Naive thymus-derived CD4-positive, alpha-beta T cell (primary cell): ENCODE measurements around the gene CAMK1D. TPM values are rescaled to one million over a fixed set of nuclear protein-coding genes. Genes with fewer than 3 reads are reported as not detected.
"Not testable (repeated sequence)": the region's sequence is repeated elsewhere in the genome, so short reads cannot be mapped to it uniquely, and the experiment has no call there.

ENCODE experiments used
- ATAC-seq: fragments of 150-1000 bp; cut with Tn5 transposase; 2 replicates; pipeline ENCODE4 v1.10.0; 2021; ENCODE audit warnings: mild to moderate bottlenecking, moderate library complexity
- CTCF ChIA-PET: fragments of 350-600 bp; sonication (Branson Sonifier 250); formaldehyde crosslinking; loops from one replicate; lab custom pipeline; 2021; ENCODE audit warnings: antibody characterized with exemption; lab: Charles Lee
- POLR2A ChIA-PET: fragments of 350-600 bp; sonication (Branson Sonifier 250); formaldehyde crosslinking; loops from one replicate; lab custom pipeline; 2021; ENCODE audit warnings: antibody characterized with exemption, inconsistent platforms; lab: Charles Lee
- DNase-seq, 9 donors: peaks; one replicate each; pipeline versions ENCODE4 v3.0.0 to v3.0.0-alpha.2; 2020 to 2022; ENCODE audit warnings: mixed read lengths in 1 of 9
- H3K27ac ChIP-seq: one replicate; pipeline ENCODE4 v1.7.0; 2013; ENCODE audit warnings: mild to moderate bottlenecking, low read depth, low read length, moderate library complexity
- H3K27me3 ChIP-seq, 2 donors: one replicate each; pipeline ENCODE4 v1.7.0; 2013; ENCODE audit warnings: low read length in 2 of 2, mild to moderate bottlenecking in 2 of 2, moderate library complexity in 2 of 2; ENCODE audit not compliant: control insufficient read depth in 2 of 2, insufficient read depth in 2 of 2
- H3K36me3 ChIP-seq, 3 experiments: 1 replicate in 2 of 3; 2 replicates in 1 of 3; pipeline ENCODE4 v1.7.0; 2013; ENCODE audit warnings: low read length in 3 of 3, mild to moderate bottlenecking in 3 of 3, moderate library complexity in 1 of 3; ENCODE audit not compliant: insufficient read depth in 3 of 3, control insufficient read depth in 2 of 3
- H3K4me1 ChIP-seq, 2 donors: one replicate each; pipeline ENCODE4 v1.7.0; 2013; ENCODE audit warnings: low read length in 2 of 2, mild to moderate bottlenecking in 2 of 2, moderate library complexity in 1 of 2; ENCODE audit not compliant: control insufficient read depth in 2 of 2, insufficient read depth in 2 of 2
- H3K4me3 ChIP-seq: 2 replicates; pipeline ENCODE4 v1.7.0; 2013; ENCODE audit warnings: mild to moderate bottlenecking, low read length
- H3K9me3 ChIP-seq, 3 experiments: 1 replicate in 2 of 3; 2 replicates in 1 of 3; pipeline ENCODE4 v1.7.0; 2013; ENCODE audit warnings: low read length in 3 of 3; ENCODE audit not compliant: control insufficient read depth in 2 of 3
- H3K27ac Mint-ChIP-seq, 9 donors: one replicate each; pipeline ENCODE4 v1.8.0; 2020 to 2022; ENCODE audit warnings: mixed read lengths in 9 of 9, mild to moderate bottlenecking in 8 of 9, moderate library complexity in 5 of 9, inconsistent platforms in 2 of 9
- H3K27me3 Mint-ChIP-seq, 5 donors: one replicate each; pipeline ENCODE4 v1.8.0; 2021 to 2022; ENCODE audit warnings: mixed read lengths in 5 of 5, mild to moderate bottlenecking in 1 of 5
- H3K36me3 Mint-ChIP-seq, 5 donors: one replicate each; pipeline ENCODE4 v1.8.0; 2020 to 2022; ENCODE audit warnings: mixed read lengths in 5 of 5, mild to moderate bottlenecking in 3 of 5, inconsistent platforms in 1 of 5
- H3K4me1 Mint-ChIP-seq, 7 donors: one replicate each; pipeline ENCODE4 v1.8.0; 2020 to 2022; ENCODE audit warnings: mixed read lengths in 7 of 7, mild to moderate bottlenecking in 3 of 7, inconsistent platforms in 1 of 7
- H3K4me3 Mint-ChIP-seq, 10 donors: one replicate each; pipeline ENCODE4 v1.8.0; 2020 to 2022; ENCODE audit warnings: mild to moderate bottlenecking in 10 of 10, mixed read lengths in 10 of 10, moderate library complexity in 6 of 10, inconsistent platforms in 2 of 10
- H3K9me3 Mint-ChIP-seq, 11 donors: one replicate each; pipeline ENCODE4 v1.8.0; 2020 to 2022; ENCODE audit warnings: mixed read lengths in 11 of 11, mild to moderate bottlenecking in 4 of 11, inconsistent platforms in 1 of 11, moderate library complexity in 1 of 11
- intact Hi-C, 2 donors: fragments of 100-400 bp; cut with micrococcal nuclease; formaldehyde crosslinking; loops; one replicate each; pipeline ENCODE4 v1.15.1; 2023
- polyA plus RNA-seq, 2 donors: library from polyadenylated mRNA; unstranded; fragments of 300-500 nt; fragmentation: Illumina TruSeq; gene quantifications; one replicate each; pipeline ENCODE4 v1.2.3, GENCODE V29; 2021
- total RNA-seq, 6 experiments: library from RNA in 5 of 6; stranded (reverse) in 5 of 6; gene quantifications; 1 replicate in 5 of 6; 2 replicates in 1 of 6; pipeline ENCODE4 v1.2.3 and lab custom pipeline; 2021 to 2026

The CAMK1D gene
- total and polyA plus RNA-seq, 7 experiments from 2014 or later = 12.5 to 43.2 (median 18.6) TPM

GRCh38 chr10:12810046-12810445, 460.7 kb downstream of the CAMK1D start:
- ATAC-seq, H3K27me3 Mint-ChIP-seq, H3K4me1 ChIP-seq, H3K4me3 Mint-ChIP-seq, H3K4me3 ChIP-seq, DNase-seq, H3K9me3 ChIP-seq, H3K4me1 Mint-ChIP-seq, POLR2A ChIA-PET, H3K27ac Mint-ChIP-seq, H3K27ac ChIP-seq, intact Hi-C loops, H3K27me3 ChIP-seq: not testable (repeated sequence)
- peaks cover 0 to 19% (median 7%) of the 10 kb centered on the region in 11 donors for H3K9me3 Mint-ChIP-seq
- CTCF ChIA-PET = interaction anchor here (0.7 kb wide), 1 partner anchor 88 kb away, joined by 6 read pairs; no protein-coding TSS in a partner anchor
- peaks cover 5 to 81% (median 59%) of the 10 kb centered on the region in 5 donors for H3K36me3 Mint-ChIP-seq
- H3K36me3 ChIP-seq = peaks cover 0 to 25% (median 2%) of the 10 kb centered on the region in 3 experiments

DNA sequence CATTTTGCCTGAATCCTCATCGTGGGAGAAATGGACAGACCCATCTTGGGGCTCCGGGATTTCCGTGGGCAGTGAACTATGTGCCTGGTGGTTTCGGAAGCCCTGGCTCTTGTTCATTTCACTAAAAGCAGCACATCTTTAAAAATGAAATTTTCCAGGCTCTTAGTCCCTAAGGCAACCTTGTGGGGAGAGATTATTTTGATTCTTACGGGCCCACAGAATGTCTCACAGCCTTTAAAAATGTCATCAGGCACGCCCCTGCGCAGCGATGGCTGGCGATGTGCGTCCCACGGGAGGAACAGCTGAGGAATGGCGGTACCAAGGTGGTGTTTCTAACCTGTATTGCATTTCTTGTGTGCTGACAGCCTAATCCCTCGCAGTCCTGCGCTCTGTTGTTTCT, 462.5 kb downstream of the CAMK1D start:
- Mint-ChIP-seq H3K4me3 (no peak overlapping the region), H3K9me3 (peaks cover 0 to 19% (median 7%) of the 10 kb centered on the region in 11 donors), H3K36me3 (peaks cover 5 to 85% (median 62%) of the 10 kb centered on the region in 5 donors), H3K4me1 (no peaks in the 10 kb centered on the region), H3K27ac (peak overlapping the region in 1 of 9 donors; percentile 55), H3K27me3 (no peaks in the 10 kb centered on the region)
- ChIA-PET CTCF (no interaction called here), POLR2A (no interaction called here)
- intact Hi-C loops = no loop called here
- Histone ChIP-seq H3K9me3 (peaks cover 0 to 7% (median 0%) of the 10 kb centered on the region in 3 experiments), H3K36me3 (peaks cover 0 to 39% (median 2%) of the 10 kb centered on the region in 3 experiments), H3K4me3 (no peak overlapping the region), H3K27ac (no peak overlapping the region), H3K27me3 (no peaks in the 10 kb centered on the region), H3K4me1 (no peaks in the 10 kb centered on the region)
- ATAC-seq = no peak
- no peak for DNase-seq

GRCh38 chr10:12812571-12812970, 463.2 kb downstream of the CAMK1D start:
- H3K27me3 ChIP-seq = no peaks in the 10 kb centered on the region
- no peak overlapping the region for H3K4me3 ChIP-seq
- peaks cover 0 to 7% (median 0%) of the 10 kb centered on the region in 3 experiments for H3K9me3 ChIP-seq
- CTCF ChIA-PET = no interaction called here
- POLR2A ChIA-PET = no interaction called here
- H3K27ac ChIP-seq = no peak overlapping the region
- ATAC-seq (no peak), DNase-seq (no peak)
- no peaks in the 10 kb centered on the region for H3K4me1 ChIP-seq
- Mint-ChIP-seq H3K27ac (peak overlapping the region in 1 of 9 donors; percentile 55), H3K27me3 (no peaks in the 10 kb centered on the region), H3K36me3 (peaks cover 5 to 80% (median 60%) of the 10 kb centered on the region in 5 donors), H3K9me3 (peaks cover 0 to 19% (median 7%) of the 10 kb centered on the region in 11 donors), H3K4me3 (no peak overlapping the region), H3K4me1 (no peaks in the 10 kb centered on the region)
- H3K36me3 ChIP-seq = peaks cover 0 to 43% (median 2%) of the 10 kb centered on the region in 3 experiments
- intact Hi-C loops = no loop called here

- CTCF ChIA-PET = no interaction called here
- Histone ChIP-seq H3K27ac (no peak overlapping the region), H3K36me3 (peaks cover 0 to 52% (median 2%) of the 10 kb centered on the region in 3 experiments)
Measured at GRCh38 chr10:12814166-12814565, 464.8 kb downstream of the CAMK1D start.

DNA sequence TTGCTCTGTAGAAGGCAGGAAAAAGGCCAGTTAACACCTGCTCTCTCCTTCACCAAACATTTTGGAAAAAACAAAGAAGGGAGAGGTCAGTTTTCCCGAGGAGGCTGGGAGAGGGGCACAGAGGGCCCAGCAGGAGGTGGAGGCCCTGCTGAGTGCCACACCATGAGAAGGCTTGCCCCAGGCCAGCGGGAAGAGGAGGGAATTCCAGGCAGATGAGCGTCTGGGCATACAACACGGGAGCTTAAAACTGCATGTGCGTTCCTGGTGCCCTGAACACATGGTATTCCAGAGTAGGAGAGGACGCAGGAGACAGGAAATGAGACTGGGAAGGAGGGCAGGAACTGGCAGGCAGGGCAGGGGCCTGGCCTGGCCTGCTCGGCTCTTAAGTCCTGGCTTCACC, 469.7 kb downstream of the CAMK1D start:
- Histone ChIP-seq H3K4me1 (no peaks in the 10 kb centered on the region), H3K9me3 (peaks cover 0 to 4% (median 0%) of the 10 kb centered on the region in 3 experiments), H3K27ac (no peak overlapping the region), H3K36me3 (peaks cover 0 to 51% (median under 1%) of the 10 kb centered on the region in 3 experiments), H3K27me3 (no peaks in the 10 kb centered on the region), H3K4me3 (no peak overlapping the region)
- DNase-seq (no peak), ATAC-seq (no peak)
- peaks cover 0 to 2% (median 0%) of the 10 kb centered on the region in 7 donors for H3K4me1 Mint-ChIP-seq
- H3K9me3 Mint-ChIP-seq = peaks cover 0 to 5% (median 2%) of the 10 kb centered on the region in 11 donors
- intact Hi-C loops = no loop called here
- H3K27ac Mint-ChIP-seq = no peak overlapping the region
- no peak overlapping the region for H3K4me3 Mint-ChIP-seq
- POLR2A ChIA-PET = no interaction called here
- peaks cover 3 to 77% (median 32%) of the 10 kb centered on the region in 5 donors for H3K36me3 Mint-ChIP-seq
- CTCF ChIA-PET = no interaction called here
- no peaks in the 10 kb centered on the region for H3K27me3 Mint-ChIP-seq

More at GRCh38 chr10:12814166-12814565, 464.8 kb downstream of the CAMK1D start:
- no peak for DNase-seq
- H3K4me3 Mint-ChIP-seq = no peak overlapping the region
- Histone ChIP-seq H3K4me3 (no peak overlapping the region), H3K9me3 (peaks cover 0 to 7% (median 0%) of the 10 kb centered on the region in 3 experiments), H3K27me3 (no peaks in the 10 kb centered on the region), H3K4me1 (no peaks in the 10 kb centered on the region)
- intact Hi-C loops = no loop called here
- H3K36me3 Mint-ChIP-seq = peaks cover 5 to 84% (median 56%) of the 10 kb centered on the region in 5 donors
- H3K9me3 Mint-ChIP-seq = peaks cover 0 to 19% (median 6%) of the 10 kb centered on the region in 11 donors
- POLR2A ChIA-PET = no interaction called here
- no peak for ATAC-seq
- H3K27ac Mint-ChIP-seq = no peak overlapping the region
- no peaks in the 10 kb centered on the region for H3K4me1 Mint-ChIP-seq
- no peaks in the 10 kb centered on the region for H3K27me3 Mint-ChIP-seq

- Mint-ChIP-seq H3K27me3 (no peaks in the 10 kb centered on the region), H3K9me3 (peaks cover 0 to 1% (median 0%) of the 10 kb centered on the region in 11 donors), H3K36me3 (peaks cover 2 to 77% (median 34%) of the 10 kb centered on the region in 5 donors), H3K4me1 (peaks cover 0 to 2% (median 0%) of the 10 kb centered on the region in 7 donors), H3K27ac (no peak overlapping the region), H3K4me3 (no peak overlapping the region)
- Histone ChIP-seq H3K4me1 (no peaks in the 10 kb centered on the region), H3K9me3 (no peaks in the 10 kb centered on the region), H3K36me3 (peaks cover 0 to 48% (median 0%) of the 10 kb centered on the region in 3 experiments), H3K27me3 (no peaks in the 10 kb centered on the region), H3K4me3 (no peak overlapping the region), H3K27ac (no peak overlapping the region)
- CTCF ChIA-PET = no interaction called here
- POLR2A ChIA-PET = no interaction called here
- DNase-seq (no peak), ATAC-seq (no peak)
- intact Hi-C loops = no loop called here
Measured at GRCh38 chr10:12819656-12820055, 470.3 kb downstream of the CAMK1D start.
